ENCODE measurements around the gene EHD1. TPM values are rescaled to one million over a fixed set of nuclear protein-coding genes. Genes with fewer than 3 reads are reported as not detected.

Gene EHD1
- total and polyA plus RNA-seq, 2 experiments from 2014 or later = 70.0 to 119 TPM

DNA sequence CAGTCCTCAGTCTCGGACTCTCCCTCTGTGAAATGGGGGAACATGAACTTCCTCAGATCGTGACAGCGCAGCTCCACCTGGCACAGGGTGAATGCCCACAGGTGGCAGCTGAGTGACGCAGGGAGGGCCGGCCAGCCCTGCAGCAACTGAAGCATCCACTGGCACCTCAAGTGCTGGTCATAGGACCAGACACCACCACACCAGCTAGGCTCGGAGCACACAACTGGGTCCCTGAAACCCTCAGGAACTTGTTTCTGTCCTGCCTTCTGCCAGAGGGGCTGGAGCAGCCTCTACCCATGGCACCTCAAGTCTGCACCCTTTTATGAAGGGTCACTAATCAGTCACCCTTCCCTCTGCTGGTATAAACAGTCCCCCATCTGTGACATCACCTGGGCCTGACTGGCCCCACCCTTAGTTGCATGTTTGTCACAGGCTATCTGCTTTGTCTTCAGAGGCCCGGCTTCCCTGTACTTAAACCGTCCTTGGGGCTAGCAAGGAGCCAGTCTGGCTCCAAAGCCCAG is 26.5 kb downstream of the EHD1 start:
- H3K36me3 ChIP-seq = no peaks in the 10 kb centered on the region
- no peaks in the 10 kb centered on the region for H3K27me3 ChIP-seq
- H3K9me3 ChIP-seq (ENCODE audit: low read depth) = no peaks in the 10 kb centered on the region
- no peak for DNase-seq (ENCODE audit: low read depth in 1 of 2, low spot score in 1 of 2)
- H3K27ac ChIP-seq = no peak overlapping the region
- H3K4me1 ChIP-seq (ENCODE audit: low read depth) = peaks cover 6% of the 10 kb centered on the region
- no peak overlapping the region for H3K4me3 ChIP-seq
- TF ChIP-seq, protein P1, sequence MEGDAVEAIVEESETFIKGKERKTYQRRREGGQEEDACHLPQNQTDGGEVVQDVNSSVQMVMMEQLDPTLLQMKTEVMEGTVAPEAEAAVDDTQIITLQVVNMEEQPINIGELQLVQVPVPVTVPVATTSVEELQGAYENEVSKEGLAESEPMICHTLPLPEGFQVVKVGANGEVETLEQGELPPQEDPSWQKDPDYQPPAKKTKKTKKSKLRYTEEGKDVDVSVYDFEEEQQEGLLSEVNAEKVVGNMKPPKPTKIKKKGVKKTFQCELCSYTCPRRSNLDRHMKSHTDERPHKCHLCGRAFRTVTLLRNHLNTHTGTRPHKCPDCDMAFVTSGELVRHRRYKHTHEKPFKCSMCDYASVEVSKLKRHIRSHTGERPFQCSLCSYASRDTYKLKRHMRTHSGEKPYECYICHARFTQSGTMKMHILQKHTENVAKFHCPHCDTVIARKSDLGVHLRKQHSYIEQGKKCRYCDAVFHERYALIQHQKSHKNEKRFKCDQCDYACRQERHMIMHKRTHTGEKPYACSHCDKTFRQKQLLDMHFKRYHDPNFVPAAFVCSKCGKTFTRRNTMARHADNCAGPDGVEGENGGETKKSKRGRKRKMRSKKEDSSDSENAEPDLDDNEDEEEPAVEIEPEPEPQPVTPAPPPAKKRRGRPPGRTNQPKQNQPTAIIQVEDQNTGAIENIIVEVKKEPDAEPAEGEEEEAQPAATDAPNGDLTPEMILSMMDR (IDR thresholded peaks at IDR 0.05; ENCODE audit: low read depth, low read length) = no peak

DNA sequence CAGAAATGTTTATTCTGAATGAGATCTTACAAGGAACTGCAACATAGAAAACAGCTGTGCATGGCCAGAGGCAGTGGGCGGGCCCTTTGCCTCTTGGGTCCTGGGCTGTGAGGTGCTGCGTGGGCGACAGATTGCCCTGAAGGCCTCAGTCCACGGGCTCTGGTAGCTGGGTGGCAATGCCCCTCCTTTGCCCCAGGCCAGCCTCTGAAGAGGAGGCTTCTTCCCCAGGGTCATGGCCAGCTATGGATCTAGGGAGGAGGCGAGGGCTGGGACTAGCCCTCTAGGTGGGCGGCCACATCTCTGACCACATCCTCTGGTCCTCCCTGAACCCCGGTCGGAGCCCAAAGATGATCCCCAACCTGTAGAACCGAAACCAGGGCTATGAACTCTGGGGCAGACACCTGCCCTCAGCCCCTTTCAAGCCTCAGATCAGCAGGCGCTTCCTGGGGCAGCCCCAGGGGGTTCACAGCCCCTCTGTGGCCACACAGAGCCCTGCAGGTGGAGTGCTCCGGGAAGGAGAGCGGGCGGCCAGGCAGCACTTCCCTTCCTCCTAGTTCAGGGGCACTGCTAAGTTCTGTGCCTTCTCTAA is 27.3 kb downstream of the EHD1 start:
- H3K36me3 ChIP-seq = no peaks in the 10 kb centered on the region
- H3K27me3 ChIP-seq = no peaks in the 10 kb centered on the region
- H3K4me1 ChIP-seq (ENCODE audit: low read depth) = peaks cover 6% of the 10 kb centered on the region
- H3K27ac ChIP-seq = no peak overlapping the region
- TF ChIP-seq, protein P1 (IDR thresholded peaks at IDR 0.05; ENCODE audit: low read depth, low read length) = no peak
- no peak overlapping the region for H3K4me3 ChIP-seq
- H3K9me3 ChIP-seq (ENCODE audit: low read depth) = no peaks in the 10 kb centered on the region
- no peak for DNase-seq (ENCODE audit: low read depth in 1 of 2, low spot score in 1 of 2)

DNA sequence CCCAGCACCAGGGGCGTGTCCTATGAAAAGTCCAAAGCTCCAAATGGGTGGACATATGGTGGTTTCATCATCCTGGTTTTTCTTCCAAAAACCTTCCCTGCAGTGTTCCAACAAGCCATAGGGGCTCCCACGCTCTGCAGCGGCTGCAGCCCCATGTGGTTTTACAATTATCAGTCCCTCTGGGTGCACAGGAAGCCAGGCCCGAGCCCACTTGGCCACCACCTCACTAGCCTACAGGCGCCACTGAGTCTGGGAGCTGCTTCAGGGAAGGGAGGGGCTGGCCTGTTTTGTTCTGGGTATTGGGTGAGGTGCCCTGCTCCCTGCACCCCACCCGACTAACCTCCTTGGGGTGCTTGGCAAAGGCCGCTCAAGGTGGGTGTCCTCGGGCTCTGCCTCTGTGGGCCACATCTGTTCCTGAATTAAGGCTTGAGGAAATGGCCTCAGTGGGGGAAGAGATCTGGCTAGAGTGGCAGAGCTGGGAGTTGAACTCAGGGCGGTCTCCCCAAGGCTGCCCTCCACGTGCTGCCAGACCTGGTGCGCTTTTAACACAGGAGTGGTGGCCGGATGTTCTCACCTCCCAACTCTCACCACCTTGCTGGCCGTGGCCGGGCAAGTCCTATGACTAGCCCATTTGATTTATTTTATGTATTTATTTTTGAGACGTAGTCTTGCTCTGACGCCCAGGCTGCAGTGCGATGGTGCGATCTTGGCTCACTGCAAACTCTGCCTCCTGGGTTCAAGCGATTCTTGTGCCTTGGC is 28.6 kb downstream of the EHD1 start:
- TF ChIP-seq, protein P1 (IDR thresholded peaks at IDR 0.05; ENCODE audit: low read depth, low read length) = peak; percentile 34
- DNase-seq (ENCODE audit: low read depth in 1 of 2, low spot score in 1 of 2) = peak in 1 of 2 donors; percentile 76
- Histone ChIP-seq H3K36me3 (no peaks in the 10 kb centered on the region), H3K27me3 (no peaks in the 10 kb centered on the region), H3K9me3 (ENCODE audit: low read depth) (no peaks in the 10 kb centered on the region), H3K4me1 (ENCODE audit: low read depth) (peaks cover 6% of the 10 kb centered on the region), H3K27ac (no peak overlapping the region), H3K4me3 (no peak overlapping the region)

DNA sequence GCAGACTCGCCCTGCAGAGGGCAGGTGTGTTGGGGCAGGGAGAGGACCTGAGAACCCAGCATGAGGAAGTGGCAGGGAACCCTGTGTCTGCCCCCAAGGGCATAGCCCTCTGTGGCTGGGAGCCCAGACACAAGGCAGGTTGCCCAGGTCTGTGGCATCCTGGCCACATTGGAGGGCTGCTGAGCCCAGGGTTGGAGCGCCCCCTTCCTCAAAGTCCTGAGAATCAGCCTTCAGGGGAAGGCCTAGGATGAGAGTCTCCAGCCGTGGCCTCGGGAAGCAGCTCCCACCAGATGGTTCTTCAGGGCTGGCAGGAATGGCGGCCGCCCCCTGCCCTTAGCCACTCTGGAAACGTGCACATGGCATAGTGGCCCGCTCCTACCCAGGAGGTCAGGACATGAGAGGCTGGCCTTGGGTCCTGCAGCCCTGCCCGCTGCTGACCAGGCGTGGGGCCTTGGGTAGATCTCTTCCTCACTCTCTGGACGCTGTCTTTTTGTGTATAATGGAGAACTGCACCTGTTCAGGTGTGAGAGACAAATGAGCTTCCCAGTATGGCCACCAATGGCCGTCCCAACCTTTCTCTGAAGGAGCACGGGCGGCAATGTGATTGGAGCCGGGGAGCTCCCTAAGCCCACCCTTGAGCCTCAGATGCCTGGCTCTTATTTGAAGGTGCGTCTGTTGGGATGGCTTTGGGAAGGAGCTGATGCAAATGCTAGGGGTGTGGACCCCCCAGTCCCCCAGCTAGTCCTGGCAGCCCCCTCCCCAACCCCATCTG is 29.4 kb downstream of the EHD1 start:
- DNase-seq (ENCODE audit: low read depth in 1 of 2, low spot score in 1 of 2) = no peak
- H3K36me3 ChIP-seq = no peaks in the 10 kb centered on the region
- no peaks in the 10 kb centered on the region for H3K27me3 ChIP-seq
- H3K27ac ChIP-seq = no peak overlapping the region
- H3K4me1 ChIP-seq (ENCODE audit: low read depth) = peaks cover 6% of the 10 kb centered on the region
- TF ChIP-seq, protein P1 (IDR thresholded peaks at IDR 0.05; ENCODE audit: low read depth, low read length) = no peak
- no peak overlapping the region for H3K4me3 ChIP-seq
- H3K9me3 ChIP-seq (ENCODE audit: low read depth) = no peaks in the 10 kb centered on the region

DNA sequence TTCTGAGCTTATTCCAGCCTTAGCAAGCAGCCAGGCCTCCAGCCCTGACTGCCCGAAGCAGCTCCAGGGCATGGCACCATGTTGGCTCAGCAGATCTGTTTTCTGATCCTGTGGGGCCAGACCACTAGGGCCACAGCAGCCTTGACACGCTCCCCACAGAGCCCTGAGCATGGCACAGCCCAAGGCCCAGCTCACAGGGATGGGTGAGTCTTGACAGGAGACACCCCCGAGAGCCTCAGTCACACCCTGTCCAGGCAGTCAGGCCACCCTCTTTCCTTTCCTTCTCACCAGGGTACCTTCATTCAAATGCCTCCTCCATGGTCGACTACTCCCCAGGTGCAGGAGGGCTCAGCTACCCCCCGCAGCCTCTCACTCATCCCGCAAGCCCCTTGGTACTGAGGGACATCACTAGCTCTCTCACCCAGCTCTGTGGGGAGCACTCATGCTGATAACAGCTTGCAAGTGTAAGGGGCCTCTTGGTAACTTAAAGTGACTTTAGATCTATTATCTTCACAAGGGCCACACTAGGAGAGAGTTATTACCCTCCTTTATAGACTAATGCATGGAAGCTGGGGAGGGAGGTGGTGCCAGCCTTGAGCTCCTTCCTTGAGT is 30.1 kb downstream of the EHD1 start:
- H3K4me3 ChIP-seq = no peak overlapping the region
- H3K9me3 ChIP-seq (ENCODE audit: low read depth) = no peaks in the 10 kb centered on the region
- TF ChIP-seq, protein P1 (IDR thresholded peaks at IDR 0.05; ENCODE audit: low read depth, low read length) = no peak
- H3K27ac ChIP-seq = no peak overlapping the region
- no peaks in the 10 kb centered on the region for H3K36me3 ChIP-seq
- no peak for DNase-seq (ENCODE audit: low read depth in 1 of 2, low spot score in 1 of 2)
- no peaks in the 10 kb centered on the region for H3K27me3 ChIP-seq
- peaks cover 6% of the 10 kb centered on the region for H3K4me1 ChIP-seq (ENCODE audit: low read depth)
